HCT116 (cell line): ENCODE results near the gene FGF8. TPM values are rescaled to one million over a fixed set of nuclear protein-coding genes. Genes with fewer than 3 reads are reported as not detected.

ENCODE experiments used
- ATAC-seq: fragments of 200-7000 bp; cut with Tn5 transposase; 2 replicates; pipeline ENCODE4 v1.9.1; 2020; ENCODE audit warnings: mild to moderate bottlenecking, moderate library complexity
- BruUV-seq: library from RNA; stranded (reverse); fragments of 400-500 nt; replicated peaks from 2 replicates; lab custom pipeline; 2021; lab: Mats Ljungman, UMichigan
- CTCF ChIA-PET: fragments of 300-600 bp; sonication (Branson Sonifier 250); formaldehyde crosslinking; loops from one replicate; lab custom pipeline; 2021; ENCODE audit warnings: antibody characterized with exemption; lab: Charles Lee
- POLR2A ChIA-PET: fragments of 300-600, 350-600 bp; sonication (Branson Sonifier 250); formaldehyde crosslinking; loops from one replicate; lab custom pipeline; 2021; ENCODE audit warnings: antibody characterized with exemption; lab: Charles Lee
- RAD21 ChIA-PET, 2 experiments: fragments of 300-600 bp; sonication (Branson Sonifier 250); formaldehyde crosslinking; loops; one replicate each; lab custom pipeline; 2023; ENCODE audit warnings: low total read pairs in 2 of 2; ENCODE audit not compliant: uncharacterized antibody in 2 of 2, unreplicated experiment in 2 of 2, low non-redundant PET in 1 of 2; lab: Charles Lee
- DNase-seq: peaks from one replicate; pipeline ENCODE4 v3.0.0-alpha.2; 2010; ENCODE audit warnings: low read depth, low spot score
- H2AFZ ChIP-seq: fragments of 200-600 bp; shearing (Covaris generic), sonication (generic); 2 replicates; pipeline ENCODE4 v1.6.1; 2017; ENCODE audit warnings: low read depth, mixed run types, mixed read lengths, antibody characterized with exemption, low read length; ENCODE audit not compliant: poor library complexity, severe bottlenecking
- H3K27ac ChIP-seq: 2 replicates; pipeline ENCODE4 v1.5.1; 2012; ENCODE audit warnings: low read depth, low read length
- H3K27me3 ChIP-seq: fragments of 200-600 bp; sonication (generic); 2 replicates; pipeline ENCODE4 v1.6.1; 2016; ENCODE audit warnings: mixed run types, low read length, mixed read lengths; ENCODE audit not compliant: insufficient read depth
- H3K36me3 ChIP-seq, 2 experiments: fragments of 200-500 bp in 1 of 2; fragments of 200-600 bp in 1 of 2; sonication (Bioruptor generic) in 1 of 2; sonication (generic) in 1 of 2; 2 replicates each; pipeline versions ENCODE4 v1.5.1 to v1.6.1; 2014 to 2016; ENCODE audit warnings: low read length in 2 of 2, inconsistent platforms in 1 of 2, mixed read lengths in 1 of 2, mixed run types in 1 of 2; ENCODE audit not compliant: insufficient read depth in 2 of 2, control insufficient read depth in 1 of 2
- H3K4me1 ChIP-seq, 2 experiments: fragments of 200-600 bp in 1 of 2; sonication (generic) in 1 of 2; 2 replicates each; pipeline versions ENCODE4 v1.5.1 to v1.6.1; 2012 to 2017; ENCODE audit warnings: low read length in 2 of 2, inconsistent platforms in 1 of 2, mild to moderate bottlenecking in 1 of 2, mixed read lengths in 1 of 2, mixed run types in 1 of 2, moderate library complexity in 1 of 2; ENCODE audit not compliant: insufficient read depth in 2 of 2, control insufficient read depth in 1 of 2
- H3K4me2 ChIP-seq: fragments of 200-600 bp; sonication (generic); 2 replicates; pipeline ENCODE4 v1.6.1; 2017; ENCODE audit warnings: mixed run types, low read length, mixed read lengths
- H3K4me3 ChIP-seq, 2 experiments: fragments of 200-600 bp in 1 of 2; sonication (generic) in 1 of 2; replicated peaks in 1 of 2; 2 replicates each; pipeline ENCODE4 v1.5.1; 2011 to 2016; ENCODE audit warnings: low read length in 2 of 2, control low read depth in 1 of 2, low read depth in 1 of 2, mild to moderate bottlenecking in 1 of 2, mixed read lengths in 1 of 2, mixed run types in 1 of 2
- H3K79me2 ChIP-seq: fragments of 200-600 bp; sonication (generic); 2 replicates; pipeline ENCODE4 v1.6.1; 2017; ENCODE audit warnings: mild to moderate bottlenecking, mixed run types, low read length, moderate library complexity, mixed read lengths; ENCODE audit not compliant: insufficient read depth
- H3K9ac ChIP-seq: fragments of 200-600 bp; sonication (generic); 2 replicates; pipeline ENCODE4 v1.6.1; 2016; ENCODE audit warnings: low read length, mixed read lengths
- H3K9me2 ChIP-seq: fragments of 200-600 bp; sonication (generic), shearing (Covaris generic); 2 replicates; pipeline ENCODE4 v1.6.1; 2017; ENCODE audit warnings: mixed run types, mild to moderate bottlenecking, moderate library complexity; ENCODE audit not compliant: insufficient read depth
- H3K9me3 ChIP-seq, 2 experiments: fragments of 200-500 bp in 1 of 2; fragments of 200-600 bp in 1 of 2; sonication (Bioruptor generic) in 1 of 2; sonication (generic) in 1 of 2; 2 replicates each; pipeline ENCODE4 v1.6.1; 2014 to 2017; ENCODE audit warnings: low read length in 2 of 2, mixed read lengths in 2 of 2, inconsistent platforms in 1 of 2, low read depth in 1 of 2, mild to moderate bottlenecking in 1 of 2, mixed run types in 1 of 2, moderate library complexity in 1 of 2; ENCODE audit not compliant: control insufficient read depth in 1 of 2, insufficient read depth in 1 of 2
- H4K20me1 ChIP-seq: fragments of 200-600 bp; sonication (generic), shearing (Covaris generic); 2 replicates; pipeline ENCODE4 v1.6.1; 2017; ENCODE audit warnings: mixed run types, mild to moderate bottlenecking, moderate library complexity; ENCODE audit not compliant: insufficient read depth
- CEBPB ChIP-seq: IDR thresholded peaks from 2 replicates; pipeline ENCODE4 v1.6.1; 2012; ENCODE audit warnings: low read depth
- ELF1 ChIP-seq: IDR thresholded peaks from 2 replicates; pipeline ENCODE4 v1.6.1; 2012; ENCODE audit warnings: low read depth, borderline replicate concordance
- EZH2phosphoT487 ChIP-seq: fragments of 200-600 bp; IDR thresholded peaks from 2 replicates; pipeline ENCODE4 v1.6.1; 2018; ENCODE audit warnings: antibody characterized with exemption, borderline replicate concordance
- JUND ChIP-seq: IDR thresholded peaks from 2 replicates; pipeline ENCODE4 v1.6.1; 2012
- MAX ChIP-seq: IDR thresholded peaks from 2 replicates; pipeline ENCODE4 v1.6.1; 2012
- REST ChIP-seq: IDR thresholded peaks from 2 replicates; pipeline ENCODE4 v1.6.1; 2012; ENCODE audit warnings: low read depth
- SIN3A ChIP-seq: IDR thresholded peaks from 2 replicates; pipeline ENCODE4 v1.6.1; 2012; ENCODE audit warnings: low read depth
- SP1 ChIP-seq: IDR thresholded peaks from 2 replicates; pipeline ENCODE4 v1.6.1; 2012; ENCODE audit warnings: low read depth
- SRF ChIP-seq: IDR thresholded peaks from 2 replicates; pipeline ENCODE4 v1.6.1; 2012; ENCODE audit warnings: low read depth
- YY1 ChIP-seq: IDR thresholded peaks from 2 replicates; pipeline ENCODE4 v1.6.1; 2011; ENCODE audit warnings: low read length, low read depth, moderate library complexity, mild to moderate bottlenecking; ENCODE audit not compliant: insufficient replicate concordance; ENCODE audit errors: extremely low read depth
- intact Hi-C: fragments of 100-400 bp; cut with micrococcal nuclease; formaldehyde crosslinking; loops from 2 replicates; pipeline ENCODE4 v1.10.0; 2022
- total RNA-seq: library from RNA; stranded (reverse); gene quantifications from one replicate; pipeline ENCODE4 v1.2.1, GENCODE V29; 2021; ENCODE audit not compliant: unreplicated experiment

The FGF8 gene
- total RNA-seq, 1 experiment from 2014 or later = 2.7 TPM

- no peak for TF ChIP-seq EZH2phosphoT487
- TF ChIP-seq, all 23 proteins: peak for 0
Measured at GRCh38 chr10:101777619-101778145, 1.8 kb upstream of the FGF8 start (continued).

GRCh38 chr10:101776161-101776817 is 375 bp upstream of the FGF8 start:
- TF ChIP-seq MAX = no peak
- TF ChIP-seq SP1 = no peak
- no peak for TF ChIP-seq CEBPB
- TF ChIP-seq SIN3A = no peak
- no peak for TF ChIP-seq SRF
- no peak for TF ChIP-seq YY1
- no peak for TF ChIP-seq JUND
- no peak for TF ChIP-seq REST
- no peak for TF ChIP-seq ELF1
- H3K4me3 ChIP-seq = no peak overlapping the region

More at GRCh38 chr10:101776161-101776817, 375 bp upstream of the FGF8 start:
- peaks cover 0 to 18% of the 10 kb centered on the region in 2 experiments; a peak in 1 of 4 replicates for H3K36me3 ChIP-seq
- H4K20me1 ChIP-seq = peaks cover 3% of the 10 kb centered on the region; the same call in 1 of the 2 replicates
- ChIA-PET CTCF (interaction anchor here (1.7 kb wide), 1 partner anchor 174 kb away, joined by 6 read pairs; no protein-coding TSS in a partner anchor), POLR2A (no interaction called here), RAD21 (no interaction called here)
- DNase-seq (no peak), ATAC-seq (no peak)
- H3K9me3 ChIP-seq = no peaks in the 10 kb centered on the region
- no peaks in the 10 kb centered on the region for H3K9me2 ChIP-seq
- intact Hi-C loops = no loop called here
- no peaks in the 10 kb centered on the region for H3K27me3 ChIP-seq
- H3K9ac ChIP-seq = no peak overlapping the region
- peaks cover 13 to 20% of the 10 kb centered on the region in 2 experiments for H3K4me1 ChIP-seq
- H3K27ac ChIP-seq = no peak overlapping the region
- no TSS peak for BruUV-seq
- no peak overlapping the region for H2AFZ ChIP-seq
- H3K4me2 ChIP-seq = no peak overlapping the region
- H3K79me2 ChIP-seq = peaks cover 22% of the 10 kb centered on the region; the same call in 1 of the 2 replicates
